Measurements from ENCODE around the gene UQCRQ.
"Not testable (repeated sequence)": the region's sequence is repeated elsewhere in the genome, so short reads cannot be mapped to it uniquely, and the experiment has no call there.

The UQCRQ gene

DNA sequence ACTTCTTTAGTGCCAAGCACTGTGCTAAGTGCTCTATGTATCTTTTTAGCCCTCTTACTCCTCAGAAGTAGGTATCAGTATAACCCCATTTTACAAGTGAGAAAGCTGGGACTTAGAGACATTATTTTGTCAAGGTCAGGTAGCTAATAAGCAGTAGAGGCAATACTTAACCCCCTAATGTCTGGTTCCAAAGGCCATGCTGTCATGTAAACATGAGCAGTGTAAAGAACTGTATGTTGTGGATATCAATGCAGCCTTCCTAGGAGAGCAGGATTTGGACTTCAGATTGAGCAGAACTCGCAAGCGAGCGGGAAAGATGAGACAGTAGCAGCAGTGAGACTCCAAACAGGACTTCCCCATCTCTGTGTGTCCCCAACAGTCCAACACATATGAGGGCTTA is 32.4 kb upstream of the UQCRQ start:
- no peak for DNase-seq (ENCODE audit: low spot score)

DNA sequence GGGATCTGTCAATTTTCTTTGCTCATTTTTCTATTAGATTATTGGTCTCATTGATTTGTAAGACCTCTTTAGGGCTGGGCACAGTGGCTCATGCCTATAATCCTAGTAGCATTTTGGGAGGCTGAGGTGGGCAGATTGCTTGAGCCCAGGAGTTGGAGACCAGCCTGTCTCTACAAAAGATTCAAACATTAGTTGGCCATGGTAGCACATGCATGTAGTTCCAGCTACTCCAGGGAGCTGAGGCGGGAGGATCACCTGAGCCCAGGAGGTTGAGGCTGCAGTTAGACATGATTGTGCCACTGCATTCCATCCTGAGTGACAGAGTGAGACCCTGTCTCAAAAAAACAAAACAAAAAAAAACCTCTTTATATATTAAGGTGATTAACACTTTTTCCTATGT is 29.6 kb upstream of the UQCRQ start:
- DNase-seq (ENCODE audit: low spot score) = no peak

- DNase-seq (ENCODE audit: low spot score) = no peak
Measured at GRCh38 chr5:132837868-132838267, 28.6 kb upstream of the UQCRQ start.

DNA sequence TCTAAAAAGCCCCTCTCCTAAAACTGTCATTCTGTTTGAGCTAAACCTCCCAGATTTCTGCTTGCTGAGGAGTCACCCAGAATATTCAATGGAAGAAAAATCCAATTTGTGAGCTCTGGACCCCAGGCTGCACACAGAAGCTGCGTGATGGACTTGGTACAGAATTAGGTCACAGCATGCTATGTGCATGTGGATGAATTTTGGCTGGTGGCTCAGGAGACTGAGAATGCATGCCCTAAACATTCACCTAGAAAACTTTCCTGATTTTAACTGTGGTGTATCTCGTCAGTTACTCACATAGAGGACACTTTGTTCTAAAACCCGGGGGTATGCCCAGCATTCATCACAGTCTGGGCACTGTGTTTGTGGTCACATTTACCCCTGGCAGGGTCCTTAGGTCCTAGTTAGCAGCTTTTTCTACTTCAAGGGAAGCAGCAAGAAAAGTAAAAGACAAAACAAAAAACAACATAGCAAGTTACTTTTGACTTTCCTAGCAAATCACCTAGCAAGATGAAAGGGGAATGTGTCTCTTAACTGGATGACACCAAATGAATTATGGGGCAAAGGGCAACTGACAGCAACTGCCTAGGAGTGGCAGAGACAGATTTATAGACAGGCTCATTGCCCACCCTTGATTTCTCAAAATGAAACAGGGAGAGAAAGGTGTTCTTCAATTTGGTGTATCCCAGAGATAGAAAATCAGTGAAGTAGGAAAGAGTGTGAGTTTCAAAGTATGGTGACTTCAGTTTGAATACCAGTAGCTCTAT is 27.7 kb upstream of the UQCRQ start:
- no peak for DNase-seq (ENCODE audit: low spot score)

GRCh38 chr5:132839426-132840301 is 26.8 kb upstream of the UQCRQ start:
- DNase-seq (ENCODE audit: low spot score) = no peak

- DNase-seq (ENCODE audit: low spot score) = no peak
Measured at GRCh38 chr5:132840313-132840712, 26.1 kb upstream of the UQCRQ start.

- no peak for DNase-seq (ENCODE audit: low spot score)
Measured at GRCh38 chr5:132840896-132841295, 25.5 kb upstream of the UQCRQ start.

DNA sequence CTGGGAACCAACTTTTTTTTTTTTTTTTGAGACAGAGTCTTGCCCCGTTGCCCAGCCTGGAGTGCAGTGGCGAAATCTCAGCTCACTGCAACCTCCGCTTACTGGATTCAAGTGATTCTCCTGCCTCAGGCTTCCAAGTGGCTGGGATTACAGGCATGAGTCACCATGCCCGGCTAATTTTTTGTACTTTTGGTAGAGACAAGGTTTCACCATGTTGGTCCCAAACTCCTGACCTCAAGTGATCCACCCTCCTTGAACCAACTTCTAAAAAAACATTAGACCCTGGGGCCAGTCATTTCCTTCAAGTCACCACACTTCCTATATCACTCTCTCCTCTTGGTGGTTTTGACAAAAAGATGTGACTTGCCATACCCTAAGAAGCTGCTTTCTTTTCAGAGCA is 25.1 kb upstream of the UQCRQ start:
- DNase-seq (ENCODE audit: low spot score) = no peak

DNA sequence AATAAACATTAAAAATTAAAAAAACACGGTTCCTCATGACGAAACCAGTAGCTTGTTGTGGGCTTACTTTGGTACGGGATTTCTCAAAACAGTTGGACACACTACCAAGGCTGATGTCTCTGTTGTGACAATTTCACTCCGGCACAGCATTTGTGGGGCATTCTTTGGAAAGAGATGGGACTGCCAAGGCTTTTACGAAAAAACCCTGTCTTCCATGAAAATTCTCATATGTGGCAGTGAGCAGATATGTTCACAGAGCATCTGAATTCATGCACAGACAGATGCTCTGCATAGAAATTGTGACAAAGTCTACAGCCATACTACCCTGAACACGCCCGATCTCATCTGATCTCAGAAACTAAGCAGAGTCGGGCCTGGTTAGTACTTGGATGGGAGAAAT is 18.2 kb upstream of the UQCRQ start:
- no peak for DNase-seq (ENCODE audit: low spot score)

DNA sequence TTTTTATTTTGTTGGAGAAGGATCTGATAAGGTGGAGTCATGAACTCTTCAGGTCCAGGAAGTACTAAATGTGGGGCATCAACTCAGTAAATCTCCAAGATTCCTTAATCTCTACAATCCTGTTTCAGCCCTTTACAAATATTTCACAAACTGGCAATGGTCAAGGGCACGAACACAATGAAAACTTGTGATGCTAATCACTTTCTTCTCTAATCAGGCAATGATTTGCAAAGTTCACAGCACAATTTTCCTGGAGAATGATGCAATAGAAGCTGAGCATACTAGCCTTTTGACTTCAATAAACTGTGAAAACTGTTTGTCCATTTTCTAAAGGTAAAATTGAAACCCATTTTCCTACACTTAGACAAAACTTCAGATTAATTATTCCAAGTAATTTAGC is 17.1 kb upstream of the UQCRQ start:
- no peak for DNase-seq (ENCODE audit: low spot score)

DNA sequence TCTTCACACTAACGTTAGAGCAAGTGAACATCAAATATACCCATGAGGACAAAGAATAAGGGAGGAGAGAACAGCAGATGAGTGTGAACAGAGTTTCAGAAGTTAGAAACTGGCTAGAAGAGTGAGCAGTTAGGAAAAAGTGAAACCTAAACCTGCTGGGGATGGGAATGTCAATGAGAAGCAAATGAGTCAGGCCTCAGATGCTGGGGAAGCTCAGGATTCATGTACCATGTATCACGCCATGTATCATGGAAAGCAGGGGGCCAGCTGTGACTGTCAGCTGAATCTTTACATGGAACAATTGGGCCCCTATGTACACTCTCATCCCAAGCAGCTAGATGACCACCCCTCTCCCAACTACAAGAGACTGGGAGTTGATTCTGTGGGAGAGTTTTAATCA is 16.4 kb upstream of the UQCRQ start:
- DNase-seq (ENCODE audit: low spot score) = no peak

- no peak for DNase-seq (ENCODE audit: low spot score)
Measured at GRCh38 chr5:132853323-132853722, 13.1 kb upstream of the UQCRQ start.

DNA sequence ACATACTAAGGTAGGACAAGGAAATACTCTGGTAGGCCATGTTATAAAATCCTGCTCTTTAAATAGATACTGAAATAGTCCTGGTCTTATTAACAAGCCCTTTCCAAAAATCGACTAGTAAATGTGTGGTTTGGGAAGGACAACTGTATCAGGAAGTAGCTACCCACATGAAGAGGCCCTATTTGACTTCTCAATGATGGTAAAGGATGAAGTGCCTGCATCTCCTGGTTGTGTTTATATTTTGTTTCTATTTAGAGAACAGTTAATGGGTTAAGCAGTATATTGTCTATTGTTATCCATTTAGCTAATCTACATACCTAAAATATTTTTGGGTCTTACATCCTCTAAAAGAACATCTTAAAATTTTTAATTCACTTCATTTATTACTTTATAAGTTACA is 12.7 kb upstream of the UQCRQ start:
- no peak for DNase-seq (ENCODE audit: low spot score)

DNA sequence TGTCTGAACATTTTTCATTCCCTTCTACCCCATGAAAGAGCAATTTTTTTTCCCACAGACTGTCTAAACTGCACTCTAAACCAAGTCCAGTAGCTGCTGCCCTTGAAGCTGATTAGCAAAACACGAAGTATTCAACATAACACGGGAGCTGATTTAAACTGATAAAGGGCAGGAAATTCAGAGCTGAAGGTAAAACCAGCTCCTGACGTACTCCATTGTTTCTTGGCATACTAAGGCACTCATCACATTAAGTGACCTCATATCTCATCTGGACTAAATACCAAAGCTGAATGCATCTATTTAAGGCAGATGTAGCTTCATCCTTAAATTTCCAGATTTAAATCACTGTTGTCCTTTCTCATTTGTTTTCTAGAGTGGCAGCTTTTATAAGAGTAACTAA is 12.1 kb upstream of the UQCRQ start:
- no peak for DNase-seq (ENCODE audit: low spot score)

GRCh38 chr5:132854992-132855391 is 11.4 kb upstream of the UQCRQ start:
- DNase-seq (ENCODE audit: low spot score) = not testable (repeated sequence)

DNA sequence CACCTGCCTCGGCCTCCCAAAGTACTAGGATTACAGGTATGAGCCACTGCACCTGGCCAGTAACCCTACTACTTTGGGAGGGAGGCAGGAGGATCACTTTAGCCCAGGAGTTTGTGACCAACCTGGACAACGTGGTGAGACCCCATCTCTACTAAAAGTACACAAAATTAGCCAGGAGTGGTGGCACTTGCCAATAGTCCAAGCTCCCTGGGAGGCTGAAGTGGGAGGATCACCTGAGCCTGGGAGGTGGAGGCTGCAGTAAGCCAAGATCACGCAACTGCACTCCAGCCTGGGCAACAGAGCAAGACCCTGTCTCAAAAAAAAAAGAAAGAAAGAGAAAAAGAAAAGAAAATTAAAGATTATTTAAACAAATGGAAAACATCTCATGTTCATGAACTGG is 10.4 kb upstream of the UQCRQ start:
- no peak for DNase-seq (ENCODE audit: low spot score)

- DNase-seq (ENCODE audit: low spot score) = no peak
Measured at GRCh38 chr5:132859889-132860437, 6.5 kb upstream of the UQCRQ start.

- DNase-seq (ENCODE audit: low spot score) = no peak
Measured at GRCh38 chr5:132860742-132861141, 5.7 kb upstream of the UQCRQ start.

DNA sequence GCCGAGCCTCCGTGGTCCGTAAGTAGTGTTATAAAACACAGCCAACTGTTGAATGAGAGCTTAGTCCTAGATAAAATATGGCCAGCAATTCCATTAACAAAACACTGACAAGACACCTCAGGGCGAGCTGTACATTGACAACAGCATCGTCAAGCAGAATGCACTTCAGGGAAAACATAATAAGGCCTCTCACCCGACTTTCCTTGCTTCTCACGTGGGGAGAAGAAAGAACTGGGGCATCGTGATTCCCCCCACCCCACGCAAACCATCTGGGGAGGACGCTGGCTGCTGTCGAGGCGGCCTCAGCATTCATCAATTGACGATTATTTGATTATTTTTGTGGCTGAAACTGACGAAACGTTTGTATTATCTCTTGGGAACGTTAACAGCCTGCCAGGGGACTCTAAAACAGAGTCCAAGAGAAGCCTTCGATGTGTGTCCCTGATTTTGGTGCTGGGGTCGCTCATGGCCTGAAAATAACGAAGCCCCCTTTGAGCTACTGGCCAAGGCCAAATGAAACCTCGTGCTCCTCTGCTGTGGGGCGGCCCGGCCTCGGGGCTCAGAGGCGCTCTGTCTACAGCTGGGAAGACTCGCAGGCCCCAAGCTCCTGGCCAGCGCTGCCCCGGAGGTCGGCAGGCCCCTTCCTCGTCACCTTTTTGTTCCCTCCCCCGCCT is 637 bp upstream of the UQCRQ start:
- DNase-seq (ENCODE audit: low spot score) = no peak

GRCh38 chr5:132867046-132867451 is 607 bp downstream of the UQCRQ start:
- peak; percentile 53 for DNase-seq (ENCODE audit: low spot score)

- no peak for DNase-seq (ENCODE audit: low spot score)
Measured at GRCh38 chr5:132868754-132869153, 2.3 kb downstream of the UQCRQ start.

DNA sequence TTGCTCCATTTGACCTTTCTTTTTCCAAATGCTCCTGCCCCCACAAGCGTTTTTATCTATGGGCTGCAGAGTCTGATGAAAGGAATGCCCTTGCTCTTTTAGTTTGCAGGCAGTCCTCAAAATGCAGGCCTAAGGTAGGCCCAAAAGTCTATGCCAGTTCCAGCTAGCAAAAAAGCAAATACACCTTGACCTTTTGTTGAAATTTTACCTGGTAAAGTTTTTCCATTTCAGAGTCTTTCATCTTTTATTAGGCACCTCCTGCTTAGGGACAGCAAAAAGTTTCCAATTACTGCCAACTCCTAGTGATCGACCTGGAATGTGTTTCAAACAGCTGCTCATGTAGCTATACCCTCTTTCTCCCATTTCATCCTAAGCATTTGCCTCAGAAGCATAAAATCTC is 4.4 kb downstream of the UQCRQ start:
- no peak for DNase-seq (ENCODE audit: low spot score)
